ENCODE data around the gene RTN1.

DNA sequence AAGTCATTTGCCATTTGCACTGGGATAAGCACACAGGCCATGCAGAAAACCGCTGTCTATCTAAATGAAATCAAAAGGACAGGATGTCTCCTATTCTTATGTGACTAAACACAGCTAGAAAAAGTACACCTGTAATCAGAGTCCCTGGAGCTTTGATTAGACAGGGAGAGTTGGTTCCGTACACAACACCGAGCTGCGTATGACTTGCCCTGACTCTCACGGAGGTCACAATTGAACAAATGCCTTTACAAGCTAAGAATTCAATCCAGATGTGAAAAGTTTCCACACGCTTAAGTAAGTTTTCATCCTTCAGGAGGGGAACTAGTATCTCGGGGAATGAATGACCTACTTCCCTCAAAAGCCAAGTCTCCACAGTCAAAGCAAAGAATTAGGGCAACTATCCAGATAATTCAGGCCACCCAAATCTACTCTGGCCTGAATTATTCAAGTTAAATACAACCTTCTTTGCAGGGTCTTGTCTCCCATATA is 67.5 kb downstream of the RTN1 start:
- TF ChIP-seq POLR2A (IDR thresholded peaks at IDR 0.05): no peak
- TF ChIP-seq, protein P1, sequence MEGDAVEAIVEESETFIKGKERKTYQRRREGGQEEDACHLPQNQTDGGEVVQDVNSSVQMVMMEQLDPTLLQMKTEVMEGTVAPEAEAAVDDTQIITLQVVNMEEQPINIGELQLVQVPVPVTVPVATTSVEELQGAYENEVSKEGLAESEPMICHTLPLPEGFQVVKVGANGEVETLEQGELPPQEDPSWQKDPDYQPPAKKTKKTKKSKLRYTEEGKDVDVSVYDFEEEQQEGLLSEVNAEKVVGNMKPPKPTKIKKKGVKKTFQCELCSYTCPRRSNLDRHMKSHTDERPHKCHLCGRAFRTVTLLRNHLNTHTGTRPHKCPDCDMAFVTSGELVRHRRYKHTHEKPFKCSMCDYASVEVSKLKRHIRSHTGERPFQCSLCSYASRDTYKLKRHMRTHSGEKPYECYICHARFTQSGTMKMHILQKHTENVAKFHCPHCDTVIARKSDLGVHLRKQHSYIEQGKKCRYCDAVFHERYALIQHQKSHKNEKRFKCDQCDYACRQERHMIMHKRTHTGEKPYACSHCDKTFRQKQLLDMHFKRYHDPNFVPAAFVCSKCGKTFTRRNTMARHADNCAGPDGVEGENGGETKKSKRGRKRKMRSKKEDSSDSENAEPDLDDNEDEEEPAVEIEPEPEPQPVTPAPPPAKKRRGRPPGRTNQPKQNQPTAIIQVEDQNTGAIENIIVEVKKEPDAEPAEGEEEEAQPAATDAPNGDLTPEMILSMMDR (IDR thresholded peaks at IDR 0.05): no peak
